PC-3 (cell line): ENCODE results near the gene HS2ST1.

Experiments used
- EZH2phosphoT487 ChIP-seq: fragments of 300-600 bp; sonication (generic); IDR thresholded peaks from 2 replicates; pipeline ENCODE4 v1.6.1; 2018; ENCODE audit warnings: mild to moderate bottlenecking, antibody characterized with exemption, low read length, borderline replicate concordance
- TF ChIP-seq, protein P1 (sequence below): fragments of 300-600 bp; sonication (generic); conservative IDR thresholded peaks from 2 replicates; pipeline ENCODE4 v1.5.1; 2017; ENCODE audit warnings: antibody characterized with exemption, low read depth, mild to moderate bottlenecking, low read length

DNA sequence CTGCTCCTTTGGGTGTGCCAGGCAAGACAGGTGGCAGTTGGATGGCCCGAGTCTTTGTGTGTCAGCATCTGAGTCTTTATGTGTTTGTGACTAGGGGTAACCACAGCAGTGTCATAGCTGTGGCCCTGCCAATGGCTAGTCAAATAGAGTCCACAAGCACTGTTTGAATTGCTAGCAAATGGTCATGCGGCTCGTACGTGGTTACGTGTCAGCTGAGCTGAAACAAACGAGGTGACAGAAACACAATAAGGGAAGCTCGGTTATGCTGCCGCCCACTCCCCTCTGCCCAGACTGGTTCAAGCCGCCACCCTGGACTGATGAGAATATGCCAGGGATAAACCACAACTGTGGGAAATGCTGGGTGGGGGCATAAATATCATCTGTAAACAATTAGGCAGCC, 239.9 kb downstream of the HS2ST1 start:
- TF ChIP-seq, protein P1, sequence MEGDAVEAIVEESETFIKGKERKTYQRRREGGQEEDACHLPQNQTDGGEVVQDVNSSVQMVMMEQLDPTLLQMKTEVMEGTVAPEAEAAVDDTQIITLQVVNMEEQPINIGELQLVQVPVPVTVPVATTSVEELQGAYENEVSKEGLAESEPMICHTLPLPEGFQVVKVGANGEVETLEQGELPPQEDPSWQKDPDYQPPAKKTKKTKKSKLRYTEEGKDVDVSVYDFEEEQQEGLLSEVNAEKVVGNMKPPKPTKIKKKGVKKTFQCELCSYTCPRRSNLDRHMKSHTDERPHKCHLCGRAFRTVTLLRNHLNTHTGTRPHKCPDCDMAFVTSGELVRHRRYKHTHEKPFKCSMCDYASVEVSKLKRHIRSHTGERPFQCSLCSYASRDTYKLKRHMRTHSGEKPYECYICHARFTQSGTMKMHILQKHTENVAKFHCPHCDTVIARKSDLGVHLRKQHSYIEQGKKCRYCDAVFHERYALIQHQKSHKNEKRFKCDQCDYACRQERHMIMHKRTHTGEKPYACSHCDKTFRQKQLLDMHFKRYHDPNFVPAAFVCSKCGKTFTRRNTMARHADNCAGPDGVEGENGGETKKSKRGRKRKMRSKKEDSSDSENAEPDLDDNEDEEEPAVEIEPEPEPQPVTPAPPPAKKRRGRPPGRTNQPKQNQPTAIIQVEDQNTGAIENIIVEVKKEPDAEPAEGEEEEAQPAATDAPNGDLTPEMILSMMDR: no peak
- TF ChIP-seq EZH2phosphoT487: no peak
